MCF 10A (cell line): ENCODE measurements around the gene SIRT7. TPM values are rescaled to one million over a fixed set of nuclear protein-coding genes. Genes with fewer than 3 reads are reported as not detected.

Experiments used
- BruUV-seq: library from RNA; stranded (reverse); fragments of 400-500 nt; replicated peaks from 2 replicates; lab custom pipeline; 2021; lab: Mats Ljungman, UMichigan
- CTCF ChIA-PET: fragments of 300-600 bp; sonication (Branson Sonifier 250); formaldehyde crosslinking; extraction: SDS; loops from one replicate; lab custom pipeline; 2021; ENCODE audit warnings: antibody characterized with exemption, inconsistent platforms; lab: Yijun Ruan, JAX
- POLR2A ChIA-PET: fragments of 300-600, 350-650 bp; sonication (Branson Sonifier 250); formaldehyde crosslinking; extraction: SDS; loops from one replicate; lab custom pipeline; 2020; ENCODE audit warnings: antibody characterized with exemption, inconsistent platforms; lab: Yijun Ruan, JAX
- DNase-seq: peaks from one replicate; pipeline ENCODE4 v3.0.0-alpha.2; 2018; ENCODE audit not compliant: unreplicated experiment
- H3K27ac Mint-ChIP-seq: one replicate; pipeline ENCODE4 v1.8.0; 2022; ENCODE audit warnings: mild to moderate bottlenecking, low read depth, mixed read lengths; ENCODE audit not compliant: unreplicated experiment
- H3K27me3 Mint-ChIP-seq: one replicate; pipeline ENCODE4 v1.8.0; 2022; ENCODE audit warnings: mixed read lengths; ENCODE audit not compliant: insufficient read depth, unreplicated experiment
- H3K36me3 Mint-ChIP-seq: one replicate; pipeline ENCODE4 v1.8.0; 2022; ENCODE audit warnings: mild to moderate bottlenecking, moderate library complexity, mixed read lengths; ENCODE audit not compliant: insufficient read depth, unreplicated experiment
- H3K4me1 Mint-ChIP-seq: one replicate; pipeline ENCODE4 v1.8.0; 2022; ENCODE audit warnings: mixed read lengths; ENCODE audit not compliant: insufficient read depth, unreplicated experiment
- H3K4me3 Mint-ChIP-seq: one replicate; pipeline ENCODE4 v1.8.0; 2022; ENCODE audit warnings: mild to moderate bottlenecking, moderate library complexity, mixed read lengths; ENCODE audit not compliant: unreplicated experiment
- H3K9me3 Mint-ChIP-seq: one replicate; pipeline ENCODE4 v1.8.0; 2022; ENCODE audit warnings: mixed read lengths; ENCODE audit not compliant: unreplicated experiment
- CTCF ChIP-seq: fragments of 200-600 bp; IDR thresholded peaks from one replicate; pipeline ENCODE4 v1.8.0; 2022; ENCODE audit warnings: antibody characterized with exemption, mild to moderate bottlenecking; ENCODE audit not compliant: unreplicated experiment
- intact Hi-C: fragments of 100-400 bp; cut with micrococcal nuclease; formaldehyde crosslinking; loops from 2 replicates; pipeline ENCODE4 v1.14.1; 2022
- total RNA-seq: library from RNA; stranded (reverse); gene quantifications from 2 replicates; pipeline ENCODE4 v1.2.3, GENCODE V29; 2022

SIRT7 gene
- total RNA-seq, 1 experiment from 2014 or later, result 36.6 TPM

GRCh38 chr17:81925860-81926450, 8.0 kb upstream of the SIRT7 start:
- POLR2A ChIA-PET, result interaction anchor here (0.6 to 6.3 kb wide), 13 partner anchors 9 to 286 kb away, joined by 3 to 59 read pairs (median 5); partner anchors contain the start of genes CENPX, DCXR, LRRC45 and MCRIP1
- peak overlapping the region; percentile 81 for H3K27ac Mint-ChIP-seq
- no TSS peak for BruUV-seq
- H3K36me3 Mint-ChIP-seq, result peaks cover 21% of the 10 kb centered on the region
- no peak for DNase-seq
- H3K4me1 Mint-ChIP-seq, result peaks cover 21% of the 10 kb centered on the region
- no peaks in the 10 kb centered on the region for H3K9me3 Mint-ChIP-seq
- intact Hi-C loops, result no loop called here
- no peak for TF ChIP-seq CTCF
- no peaks in the 10 kb centered on the region for H3K27me3 Mint-ChIP-seq
- CTCF ChIA-PET, result interaction anchor here (0.8 to 1.1 kb wide), 3 partner anchors 45 to 196 kb away, joined by 3 to 8 read pairs (median 4); no protein-coding TSS in a partner anchor
- peak overlapping the region; percentile 84 for H3K4me3 Mint-ChIP-seq

GRCh38 chr17:81924557-81925532, 6.9 kb upstream of the SIRT7 start:
- peaks cover 21% of the 10 kb centered on the region for H3K4me1 Mint-ChIP-seq
- peak overlapping the region; percentile 81 for H3K27ac Mint-ChIP-seq
- POLR2A ChIA-PET, result interaction anchor here (0.6 to 6.3 kb wide), 11 partner anchors 8 to 433 kb away, joined by 3 to 59 read pairs (median 4); partner anchors contain the start of genes DCXR, FASN, PCYT2 and SIRT7
- BruUV-seq, result no TSS peak
- TF ChIP-seq CTCF, result no peak
- H3K9me3 Mint-ChIP-seq, result no peaks in the 10 kb centered on the region
- CTCF ChIA-PET, result interaction anchor here (0.6 to 0.8 kb wide), 3 partner anchors 56 to 371 kb away, joined by 3 to 4 read pairs (median 4); no protein-coding TSS in a partner anchor
- peaks cover 24% of the 10 kb centered on the region for H3K36me3 Mint-ChIP-seq
- H3K4me3 Mint-ChIP-seq, result peak overlapping the region; percentile 47
- no peak for DNase-seq
- H3K27me3 Mint-ChIP-seq, result no peaks in the 10 kb centered on the region
- intact Hi-C loops, result no loop called here

GRCh38 chr17:81923302-81924260, 5.6 kb upstream of the SIRT7 start:
- Mint-ChIP-seq H3K4me1 (peaks cover 21% of the 10 kb centered on the region), H3K36me3 (peaks cover 36% of the 10 kb centered on the region), H3K27ac (peak overlapping the region; percentile 81), H3K4me3 (peak overlapping the region; percentile 71), H3K9me3 (no peaks in the 10 kb centered on the region), H3K27me3 (no peaks in the 10 kb centered on the region)
- BruUV-seq, result no TSS peak
- DNase-seq, result peak; percentile 84
- CTCF ChIA-PET, result interaction anchor here (0.6 to 1.3 kb wide), 4 partner anchors 10 to 97 kb away, joined by 3 to 4 read pairs (median 3); no protein-coding TSS in a partner anchor
- POLR2A ChIA-PET, result interaction anchor here (0.6 to 6.3 kb wide), 14 partner anchors 11 to 432 kb away, joined by 3 to 54 read pairs (median 4); partner anchors contain the start of genes DCXR, FASN and PCYT2
- intact Hi-C loops, result no loop called here
- no peak for TF ChIP-seq CTCF
